Endothelial cell of hepatic sinusoid (primary cell): ENCODE measurements around the gene RPL28.

Experiments used
- in situ Hi-C: cut with HindIII; loops from 2 replicates; pipeline ENCODE4 v1.10.0; 2017; ENCODE audit warnings: low sequenced_read_pairs

Gene RPL28

GRCh38 chr19:55352549-55353145, 33.1 kb upstream of the RPL28 start:
- in situ Hi-C loops: loop anchor here (5.0 to 10.0 kb wide), 2 partner anchors 55 to 122 kb away; partner anchors contain the start of gene ZNF628

- in situ Hi-C loops: loop anchor here (5.0 to 10.0 kb wide), 2 partner anchors 56 to 121 kb away; partner anchors contain the start of gene ZNF628
Observed at GRCh38 chr19:55353356-55353802, 32.4 kb upstream of the RPL28 start.

GRCh38 chr19:55353803-55354697, 31.7 kb upstream of the RPL28 start:
- in situ Hi-C loops: loop anchor here (5.0 to 10.0 kb wide), 2 partner anchors 57 to 121 kb away; partner anchors contain the start of gene ZNF628

- in situ Hi-C loops: loop anchor here (5.0 to 10.0 kb wide), 2 partner anchors 57 to 120 kb away; partner anchors contain the start of gene ZNF628
Observed at GRCh38 chr19:55354698-55355212, 31.0 kb upstream of the RPL28 start, which contains the start of gene COX6B2. Gene COX6B2 (minus strand): TSS chr19:55354719. CDS start chr19:55354521, 198 bp downstream.

GRCh38 chr19:55355213-55355821, 30.4 kb upstream of the RPL28 start:
- in situ Hi-C loops: loop anchor here (10.0 kb wide), 1 partner anchor 119 kb away; the partner anchor contains the start of gene ZNF628

- in situ Hi-C loops: loop anchor here (10.0 kb wide), 1 partner anchor 116 kb away; the partner anchor contains the start of gene ZNF628
Observed at GRCh38 chr19:55358493-55358892, 27.2 kb upstream of the RPL28 start.

- in situ Hi-C loops: loop anchor here (10.0 kb wide), 1 partner anchor 116 kb away; the partner anchor contains the start of gene ZNF628
Observed at GRCh38 chr19:55358943-55359908, 26.5 kb upstream of the RPL28 start.

- in situ Hi-C loops: no loop called here
Observed at GRCh38 chr19:55360902-55361301, 24.8 kb upstream of the RPL28 start.

- in situ Hi-C loops: no loop called here
Observed at GRCh38 chr19:55362174-55362989, 23.4 kb upstream of the RPL28 start.

GRCh38 chr19:55362990-55363716, 22.6 kb upstream of the RPL28 start, which contains the start of gene GARIN5B:
Gene GARIN5B (minus strand): TSS chr19:55363260. CDS start chr19:55363066, 194 bp downstream.
- in situ Hi-C loops: no loop called here

GRCh38 chr19:55365245-55365644, 20.5 kb upstream of the RPL28 start:
- in situ Hi-C loops: no loop called here

GRCh38 chr19:55365964-55366363, 19.8 kb upstream of the RPL28 start:
- in situ Hi-C loops: no loop called here

GRCh38 chr19:55366790-55367189, 18.9 kb upstream of the RPL28 start:
- in situ Hi-C loops: no loop called here

GRCh38 chr19:55368106-55368505, 17.6 kb upstream of the RPL28 start:
- in situ Hi-C loops: no loop called here

- in situ Hi-C loops: no loop called here
Observed at GRCh38 chr19:55368701-55369563, 16.8 kb upstream of the RPL28 start.

GRCh38 chr19:55369653-55370304, 16.0 kb upstream of the RPL28 start:
- in situ Hi-C loops: no loop called here
